ENCODE measurements around the gene PHEX.

PHEX gene

DNA sequence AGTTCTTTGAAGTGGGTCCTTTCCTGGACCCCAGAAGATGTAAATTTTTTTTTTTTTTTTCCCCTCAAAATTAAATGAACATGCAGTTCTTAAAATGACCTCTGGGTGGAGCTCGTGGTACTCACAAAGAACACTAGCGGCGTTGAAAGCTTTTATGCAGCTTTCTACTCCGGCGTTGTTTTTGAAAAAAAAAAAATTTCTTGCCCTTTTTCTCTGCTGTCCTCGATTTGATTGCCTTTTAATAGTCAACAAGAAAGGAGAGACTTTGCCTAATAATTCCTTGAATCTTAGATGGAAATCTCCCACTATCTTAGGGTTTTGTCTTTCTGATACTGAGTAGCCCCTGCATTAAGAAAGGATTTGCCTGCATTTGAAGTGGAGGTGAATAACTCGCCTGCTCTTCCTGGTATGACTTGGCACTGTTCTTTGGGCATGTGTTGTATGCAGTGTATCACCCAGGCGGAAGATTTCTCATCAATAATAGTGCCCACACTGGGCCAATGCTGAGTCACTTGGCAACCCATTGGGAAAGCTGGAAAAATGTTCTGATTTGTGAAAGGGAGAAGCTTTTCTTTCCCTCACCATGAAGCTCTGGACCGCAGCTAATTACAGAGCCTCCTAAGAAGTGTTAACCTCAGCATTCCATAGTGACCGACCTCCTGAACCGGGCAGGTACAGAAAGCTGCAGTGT is 104.0 kb downstream of the PHEX start:
- intact Hi-C loops (cut with DNase I), result no loop called here
- DNase-seq, result peak in 17 of 42 donors; percentile 8 to 53 (median 24)

DNA sequence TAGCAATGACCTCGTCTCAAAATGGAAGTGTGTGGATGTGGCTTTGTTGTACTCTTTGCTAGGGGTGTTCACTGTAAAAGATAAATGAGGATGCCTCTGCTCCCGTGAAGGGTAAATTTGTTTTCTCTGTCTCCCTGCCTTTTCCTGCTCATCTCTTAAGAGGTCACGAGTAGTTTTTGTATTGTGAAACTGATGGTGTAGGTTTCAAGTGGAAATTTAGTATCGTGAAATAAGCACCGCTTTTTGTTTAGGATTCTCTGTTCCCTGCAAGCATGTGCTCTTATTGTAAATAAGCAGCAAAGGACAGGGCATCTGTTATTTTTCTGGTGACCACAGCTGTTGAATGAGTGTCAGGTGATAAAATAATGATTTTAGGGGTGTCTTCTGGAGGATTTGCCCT is 104.6 kb downstream of the PHEX start:
- intact Hi-C loops (cut with DNase I), result no loop called here
- DNase-seq, result no peak

DNA sequence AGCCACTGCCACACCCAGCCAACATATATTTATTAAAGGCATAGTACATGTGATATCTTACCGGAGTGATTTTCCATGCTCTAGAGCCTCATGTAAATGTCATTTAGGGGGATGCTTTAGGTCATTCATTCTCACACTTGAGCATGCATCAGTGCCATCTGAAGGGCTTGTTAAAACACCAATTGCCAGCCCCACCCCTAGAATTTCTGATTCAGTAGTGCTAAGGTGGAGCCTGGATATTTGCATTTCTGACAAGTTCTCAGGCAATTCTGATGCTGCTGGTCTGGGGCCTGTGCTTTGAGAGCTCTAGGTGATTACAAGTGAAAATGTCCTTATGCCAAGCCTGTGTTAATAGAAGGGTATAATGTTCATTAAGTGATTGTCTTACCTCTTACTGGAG is 107.7 kb downstream of the PHEX start:
- intact Hi-C loops (cut with DNase I), result no loop called here
- DNase-seq, result no peak

- intact Hi-C loops (cut with DNase I), result no loop called here
- DNase-seq, result no peak
Observed at GRCh38 chrX:22141047-22141730, 109.1 kb downstream of the PHEX start.

DNA sequence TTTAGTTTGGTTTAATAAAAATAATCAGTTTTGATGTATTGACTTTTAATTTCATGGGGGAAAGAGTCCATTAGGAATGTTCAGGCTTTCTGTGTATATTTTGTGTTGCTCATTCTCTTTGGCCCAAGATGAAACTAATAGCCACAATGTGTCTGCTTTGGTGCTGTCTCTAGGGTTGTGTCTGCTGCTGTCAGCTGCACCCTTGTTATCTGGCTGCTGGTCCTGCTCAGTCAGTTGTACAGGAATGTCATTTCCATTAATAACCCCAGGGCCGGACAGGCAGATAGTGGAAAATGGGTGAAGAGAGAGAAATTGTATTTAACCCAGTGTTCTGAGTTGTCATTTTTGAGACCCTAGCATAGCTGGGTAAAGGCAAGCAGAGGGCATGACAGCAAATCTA is 115.1 kb downstream of the PHEX start:
- no peak for DNase-seq
- intact Hi-C loops (cut with DNase I), result no loop called here

- DNase-seq, result no peak
- intact Hi-C loops (cut with DNase I), result no loop called here
Observed at GRCh38 chrX:22147942-22148341, 115.8 kb downstream of the PHEX start.

GRCh38 chrX:22148565-22148964 is 116.4 kb downstream of the PHEX start:
- no peak for DNase-seq
- intact Hi-C loops (cut with DNase I), result no loop called here

DNA sequence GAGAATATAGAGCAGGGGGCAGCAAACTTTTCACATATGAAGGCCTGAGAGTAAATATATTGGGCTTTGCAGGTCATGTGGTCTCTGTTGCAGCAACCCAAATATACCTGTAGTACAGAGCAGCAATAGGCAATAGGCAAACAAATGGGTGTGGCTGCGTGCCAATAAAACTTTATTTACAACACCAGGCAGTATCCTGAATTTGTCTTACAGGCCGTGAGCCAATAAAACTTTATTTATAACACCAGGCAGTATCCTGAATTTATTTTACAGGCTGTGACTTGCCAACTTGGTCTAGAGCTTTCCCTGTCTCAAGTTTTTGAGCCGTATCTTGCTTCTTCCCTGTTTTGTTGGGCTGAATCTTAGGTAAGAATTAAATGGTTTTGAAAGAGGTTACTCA is 118.2 kb downstream of the PHEX start:
- no peak for DNase-seq
- intact Hi-C loops (cut with DNase I), result no loop called here

DNA sequence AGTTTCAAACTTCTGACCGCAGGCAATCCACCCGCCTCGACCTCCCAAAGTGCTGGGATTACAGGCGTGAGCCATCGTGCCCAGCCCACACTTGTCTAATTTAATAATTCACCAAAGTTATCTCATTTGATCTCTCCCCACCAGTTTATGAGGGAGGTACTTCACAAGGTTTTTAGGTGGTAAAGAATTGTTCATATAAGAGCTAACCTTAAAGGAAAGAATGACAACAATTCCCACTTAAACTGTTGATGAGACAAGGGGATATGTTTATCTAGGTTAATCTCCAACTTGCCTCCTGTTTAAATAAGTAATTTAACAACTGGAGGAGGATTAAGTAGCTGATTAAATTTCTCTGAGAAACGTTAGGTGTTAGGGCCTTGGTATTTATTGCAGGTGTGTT is 123.0 kb downstream of the PHEX start:
- intact Hi-C loops (cut with DNase I), result no loop called here

GRCh38 chrX:22159071-22159470 is 126.9 kb downstream of the PHEX start:
- intact Hi-C loops (cut with DNase I), result no loop called here
- DNase-seq, result no peak

More for the DNA sequence above, 123.0 kb downstream of the PHEX start:
- DNase-seq, result no peak

DNA sequence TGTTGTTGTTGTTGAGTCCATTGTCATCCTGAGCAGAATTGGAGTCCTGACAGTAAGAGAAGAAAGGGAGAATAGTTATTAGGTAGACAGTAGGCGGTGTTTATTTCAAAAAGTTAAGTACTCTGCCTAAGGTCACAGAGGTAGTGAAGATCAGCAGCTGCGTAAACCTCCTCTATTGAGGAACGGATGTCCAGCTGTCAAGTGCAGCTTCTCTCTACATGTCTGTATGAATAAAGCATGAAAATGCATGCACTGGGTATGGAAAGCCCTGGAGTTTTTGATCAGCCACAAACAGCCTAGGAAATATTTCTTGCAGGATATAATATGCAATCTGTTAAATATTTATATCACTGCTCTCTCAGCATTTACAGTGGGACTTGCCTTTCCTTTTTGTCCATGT is 131.2 kb downstream of the PHEX start:
- DNase-seq, result no peak
- intact Hi-C loops (cut with DNase I), result no loop called here

DNA sequence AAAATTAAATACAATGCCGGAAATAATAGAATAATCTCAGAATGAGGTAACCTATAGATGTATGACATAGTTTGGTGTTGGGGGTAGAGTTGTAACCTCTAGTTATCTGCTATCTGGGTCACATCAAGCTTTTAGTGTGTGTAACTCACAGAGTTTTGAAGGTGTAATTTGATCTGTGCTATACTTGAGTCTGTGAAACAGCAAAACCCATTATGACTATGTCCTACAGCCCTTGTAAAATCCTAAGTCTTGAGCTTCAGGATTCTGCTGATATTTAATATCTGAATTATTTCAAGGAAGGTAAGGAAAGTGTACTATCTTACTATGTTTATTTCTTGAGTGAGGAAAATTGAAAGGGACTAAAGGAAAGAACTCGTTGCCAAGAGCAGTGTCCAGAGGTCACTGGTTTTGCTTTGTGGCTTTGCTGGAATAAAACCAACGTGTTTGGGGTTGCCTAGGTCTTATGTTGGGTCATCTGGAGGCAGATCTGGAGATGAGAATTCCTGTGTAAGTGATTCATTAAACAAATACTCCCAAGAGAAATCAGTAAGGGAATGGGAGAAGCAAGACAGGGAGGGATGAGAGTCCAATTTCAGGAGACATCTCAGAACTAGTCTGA is 132.8 kb downstream of the PHEX start:
- DNase-seq, result no peak

GRCh38 chrX:22165732-22166457 is 133.8 kb downstream of the PHEX start:
- no peak for DNase-seq
- intact Hi-C loops (cut with DNase I), result no loop called here

More for the DNA sequence above, 132.8 kb downstream of the PHEX start:
- intact Hi-C loops (cut with DNase I), result no loop called here

DNA sequence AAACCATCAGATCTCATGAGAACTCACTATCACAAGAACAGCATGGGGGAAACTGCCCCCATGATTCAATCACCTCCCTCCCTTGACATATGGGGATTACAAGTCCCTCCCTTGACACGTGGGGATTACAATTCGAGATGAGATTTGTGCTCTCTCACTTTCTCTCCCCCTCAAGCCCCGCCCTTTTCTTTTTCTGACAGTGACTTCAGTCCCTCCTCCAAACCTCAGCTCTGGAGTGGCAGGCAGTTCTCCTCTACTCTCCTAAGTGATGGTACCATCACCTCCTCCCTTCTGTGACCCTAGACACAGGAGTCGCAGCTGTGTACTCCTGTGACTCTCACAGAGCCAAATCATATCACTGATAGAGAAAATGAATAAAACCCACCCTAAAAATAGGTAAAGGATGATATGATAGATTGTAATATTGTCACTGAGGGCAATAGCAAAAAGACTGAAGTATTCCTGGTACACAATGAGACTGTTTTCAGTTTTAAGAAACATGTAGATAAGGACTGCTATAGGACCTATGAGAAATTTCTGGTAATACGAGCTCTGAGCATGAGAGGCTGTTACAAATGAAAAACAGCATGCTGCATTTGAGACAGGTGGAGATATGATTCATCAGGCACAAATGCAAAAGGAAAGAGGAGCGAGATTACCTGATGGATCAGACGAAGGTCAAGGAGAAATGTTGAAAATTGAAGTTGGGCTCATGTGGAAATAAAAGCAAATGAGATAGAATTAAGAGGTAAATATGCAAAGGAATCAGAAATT is 139.3 kb downstream of the PHEX start:
- intact Hi-C loops (cut with DNase I), result no loop called here

GRCh38 chrX:22173966-22174365 is 141.8 kb downstream of the PHEX start:
- DNase-seq, result no peak
- intact Hi-C loops (cut with DNase I), result no loop called here

More for the DNA sequence above, 139.3 kb downstream of the PHEX start:
- peak in 14 of 42 donors; percentile 0 to 45 (median 10) for DNase-seq

DNA sequence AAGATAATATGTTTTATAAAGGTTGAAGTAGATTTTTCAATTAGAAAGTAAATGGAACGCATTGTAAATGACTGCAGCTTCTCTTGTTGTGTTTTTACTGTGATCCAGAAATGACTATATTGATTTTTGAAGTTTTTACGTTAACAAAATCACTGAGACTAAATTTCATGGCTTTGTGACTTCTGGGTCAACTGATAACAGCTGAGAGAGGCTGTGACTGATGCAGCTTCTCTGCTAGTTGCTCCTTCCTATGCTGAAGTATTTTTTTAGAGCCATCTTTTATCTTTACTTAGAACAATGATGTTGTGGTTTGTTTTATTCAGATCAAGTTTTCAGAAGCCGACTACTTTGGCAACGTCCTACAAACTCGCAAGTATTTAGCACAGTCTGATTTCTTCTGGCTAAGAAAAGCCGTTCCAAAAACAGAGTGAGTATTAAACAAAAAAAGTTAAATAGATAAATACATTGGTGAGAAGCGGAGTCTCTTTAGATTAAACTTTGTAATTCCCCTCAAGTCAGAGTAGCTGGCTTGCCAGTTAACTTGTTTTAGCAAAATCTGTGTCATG is 145.9 kb downstream of the PHEX start:
- no peak for DNase-seq
- intact Hi-C loops (cut with DNase I), result no loop called here

DNA sequence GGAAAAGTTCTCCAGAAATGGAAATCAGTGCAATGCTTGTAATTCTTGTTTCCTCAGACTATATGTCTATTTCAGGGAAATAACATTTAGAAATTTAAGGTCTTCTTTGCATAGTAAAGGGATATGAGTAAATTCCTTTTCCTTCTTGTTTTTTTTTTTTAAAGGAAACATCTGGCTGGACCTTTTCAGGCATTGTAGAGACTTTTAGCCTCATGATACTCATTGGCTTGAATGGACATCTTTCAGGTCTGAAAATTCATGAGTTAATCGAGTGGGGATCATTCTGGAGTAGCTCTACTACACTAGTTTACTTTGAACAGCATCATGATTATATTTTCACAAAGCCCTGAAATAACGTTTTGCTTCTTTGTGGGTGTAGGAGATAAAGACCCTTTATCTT is 152.0 kb downstream of the PHEX start:
- intact Hi-C loops (cut with DNase I), result no loop called here
- no peak for DNase-seq

- no peak for DNase-seq
- intact Hi-C loops (cut with DNase I), result no loop called here
Observed at GRCh38 chrX:22186165-22186564, 154.0 kb downstream of the PHEX start.

Data from head of caudate nucleus (tissue), 42 donors.